Activated CD4-positive, alpha-beta memory T cell treated with anti-CD3 and anti-CD28 coated beads, Interleukin-2, amount 10 ng/mL, durations not matched to agents 7 days and 5 days (primary cell): Measurements from ENCODE around the gene DGKH. TPM values are rescaled to one million over a fixed set of nuclear protein-coding genes. Genes with fewer than 3 reads are reported as not detected.

Experiments used
- CTCF ChIA-PET: fragments of 350-600 bp; sonication (Branson Sonifier 250); formaldehyde crosslinking; loops from one replicate; lab custom pipeline; 2021; ENCODE audit warnings: antibody characterized with exemption, inconsistent platforms; lab: Charles Lee
- POLR2A ChIA-PET: fragments of 350-600 bp; sonication (Branson Sonifier 250); formaldehyde crosslinking; loops from one replicate; lab custom pipeline; 2021; ENCODE audit warnings: antibody characterized with exemption; lab: Charles Lee
- DNase-seq: peaks from one replicate; pipeline ENCODE4 v3.0.0-alpha.2; 2020
- H3K27ac Mint-ChIP-seq: one replicate; pipeline ENCODE4 v1.8.0; 2021; ENCODE audit warnings: mild to moderate bottlenecking, mixed read lengths
- H3K27me3 Mint-ChIP-seq: one replicate; pipeline ENCODE4 v1.8.0; 2021; ENCODE audit warnings: mixed read lengths
- H3K36me3 Mint-ChIP-seq: one replicate; pipeline ENCODE4 v1.8.0; 2021; ENCODE audit warnings: low read depth, mixed read lengths
- H3K4me1 Mint-ChIP-seq: one replicate; pipeline ENCODE4 v1.8.0; 2021; ENCODE audit warnings: mixed read lengths
- H3K4me3 Mint-ChIP-seq: one replicate; pipeline ENCODE4 v1.8.0; 2021; ENCODE audit warnings: mild to moderate bottlenecking, mixed read lengths
- H3K9me3 Mint-ChIP-seq: one replicate; pipeline ENCODE4 v1.8.0; 2021; ENCODE audit warnings: mixed read lengths
- total RNA-seq, 2 experiments: library from RNA; stranded (reverse); gene quantifications; one replicate each; pipeline ENCODE4 v1.2.3, GENCODE V29; 2021

DGKH gene
- total RNA-seq, 2 experiments from 2014 or later: 20.4 to 21.1 TPM

- H3K4me1 Mint-ChIP-seq: peaks cover 3% of the 10 kb centered on the region
- CTCF ChIA-PET: interaction anchor here (1.3 to 5.8 kb wide), 2 partner anchors 445 to 701 kb away, joined by 4 to 65 read pairs; no protein-coding TSS in a partner anchor
- POLR2A ChIA-PET: no interaction called here
- no peaks in the 10 kb centered on the region for H3K36me3 Mint-ChIP-seq
- H3K27ac Mint-ChIP-seq: no peak overlapping the region
- no peaks in the 10 kb centered on the region for H3K27me3 Mint-ChIP-seq
- no peak overlapping the region for H3K4me3 Mint-ChIP-seq
- no peaks in the 10 kb centered on the region for H3K9me3 Mint-ChIP-seq
- no peak for DNase-seq
Measured at GRCh38 chr13:42112864-42113263, 64.4 kb downstream of the DGKH start.

DNA sequence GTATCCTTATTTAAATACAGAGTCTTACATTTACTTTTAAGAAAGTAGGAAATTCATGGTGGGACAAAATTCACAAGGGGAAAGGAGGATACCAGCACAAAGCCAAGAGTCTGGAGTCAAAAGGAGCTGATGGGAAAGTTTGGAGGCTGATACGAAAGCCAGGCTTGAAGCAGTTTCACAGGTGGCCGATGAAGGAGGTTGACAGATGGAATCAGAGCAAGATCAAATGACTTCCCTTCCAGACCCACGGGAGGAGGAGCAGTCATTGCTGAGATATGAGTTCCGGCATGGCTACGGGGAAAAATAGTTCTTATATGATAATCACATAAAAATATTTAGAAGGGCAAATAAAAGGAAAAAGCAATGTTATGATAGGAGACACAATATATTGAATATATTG lies 65.0 kb downstream of the DGKH start:
- Mint-ChIP-seq H3K4me1 (peaks cover 3% of the 10 kb centered on the region), H3K27ac (no peak overlapping the region), H3K36me3 (peaks cover 3% of the 10 kb centered on the region), H3K9me3 (no peaks in the 10 kb centered on the region), H3K27me3 (no peaks in the 10 kb centered on the region), H3K4me3 (no peak overlapping the region)
- no peak for DNase-seq
- POLR2A ChIA-PET: interaction anchor here (0.8 kb wide), 1 partner anchor 466 kb away, joined by 3 read pairs; no protein-coding TSS in a partner anchor
- CTCF ChIA-PET: interaction anchor here (1.3 to 5.8 kb wide), 2 partner anchors 446 to 701 kb away, joined by 4 to 65 read pairs; no protein-coding TSS in a partner anchor

- CTCF ChIA-PET: interaction anchor here (1.0 to 1.3 kb wide), 2 partner anchors 446 to 702 kb away, joined by 3 to 4 read pairs; no protein-coding TSS in a partner anchor
Measured at GRCh38 chr13:42114278-42114677, 65.8 kb downstream of the DGKH start.

DNA sequence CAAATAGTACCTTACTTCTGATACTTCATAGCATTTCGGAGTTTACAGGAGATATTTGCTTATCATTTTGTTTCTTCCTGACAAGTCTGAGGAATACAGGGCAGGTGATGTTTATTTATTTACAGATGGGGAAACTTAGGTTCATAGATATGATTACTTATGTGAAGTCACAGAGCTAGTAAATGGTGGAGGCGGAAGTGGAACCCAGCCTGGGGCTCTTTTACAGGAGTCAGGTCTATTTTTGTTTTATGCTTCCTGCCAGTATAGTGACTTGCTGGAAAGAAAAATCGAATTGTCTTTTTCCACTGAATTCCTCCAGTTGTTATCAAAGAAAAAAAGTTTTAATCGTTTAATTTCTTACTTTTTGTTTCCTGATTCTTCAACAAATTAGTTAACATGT lies 66.5 kb downstream of the DGKH start:
- H3K36me3 Mint-ChIP-seq: peaks cover 6% of the 10 kb centered on the region
- H3K4me3 Mint-ChIP-seq: no peak overlapping the region
- ChIA-PET CTCF (interaction anchor here (1.0 kb wide), 1 partner anchor 447 kb away, joined by 3 read pairs; no protein-coding TSS in a partner anchor), POLR2A (no interaction called here)
- no peaks in the 10 kb centered on the region for H3K9me3 Mint-ChIP-seq
- H3K27ac Mint-ChIP-seq: no peak overlapping the region
- no peak for DNase-seq
- no peaks in the 10 kb centered on the region for H3K27me3 Mint-ChIP-seq
- peaks cover 5% of the 10 kb centered on the region for H3K4me1 Mint-ChIP-seq

More at GRCh38 chr13:42114278-42114677, 65.8 kb downstream of the DGKH start:
- H3K4me3 Mint-ChIP-seq: no peak overlapping the region
- H3K4me1 Mint-ChIP-seq: peaks cover 3% of the 10 kb centered on the region
- peaks cover 6% of the 10 kb centered on the region for H3K36me3 Mint-ChIP-seq
- POLR2A ChIA-PET: interaction anchor here (0.8 kb wide), 1 partner anchor 467 kb away, joined by 3 read pairs; no protein-coding TSS in a partner anchor
- H3K9me3 Mint-ChIP-seq: no peaks in the 10 kb centered on the region
- H3K27me3 Mint-ChIP-seq: no peaks in the 10 kb centered on the region
- DNase-seq: no peak
- no peak overlapping the region for H3K27ac Mint-ChIP-seq

GRCh38 chr13:42116225-42116624 lies 67.8 kb downstream of the DGKH start:
- Mint-ChIP-seq H3K9me3 (no peaks in the 10 kb centered on the region), H3K27me3 (no peaks in the 10 kb centered on the region), H3K36me3 (peaks cover 6% of the 10 kb centered on the region), H3K4me3 (no peak overlapping the region), H3K4me1 (peaks cover 2% of the 10 kb centered on the region), H3K27ac (no peak overlapping the region)
- DNase-seq: no peak
- POLR2A ChIA-PET: no interaction called here
- CTCF ChIA-PET: no interaction called here

- CTCF ChIA-PET: no interaction called here
- no peaks in the 10 kb centered on the region for H3K9me3 Mint-ChIP-seq
- no peak overlapping the region for H3K27ac Mint-ChIP-seq
- H3K36me3 Mint-ChIP-seq: peaks cover 6% of the 10 kb centered on the region
- no peaks in the 10 kb centered on the region for H3K27me3 Mint-ChIP-seq
- DNase-seq: no peak
- POLR2A ChIA-PET: no interaction called here
- peaks cover 2% of the 10 kb centered on the region for H3K4me1 Mint-ChIP-seq
- no peak overlapping the region for H3K4me3 Mint-ChIP-seq
Measured at GRCh38 chr13:42119041-42119440, 70.6 kb downstream of the DGKH start.

GRCh38 chr13:42119875-42120274 lies 71.4 kb downstream of the DGKH start:
- Mint-ChIP-seq H3K4me1 (peaks cover 2% of the 10 kb centered on the region), H3K36me3 (peaks cover 6% of the 10 kb centered on the region), H3K9me3 (no peaks in the 10 kb centered on the region), H3K27ac (no peak overlapping the region), H3K27me3 (no peaks in the 10 kb centered on the region), H3K4me3 (no peak overlapping the region)
- ChIA-PET POLR2A (no interaction called here), CTCF (interaction anchor here (1.3 kb wide), 1 partner anchor 8 kb away, joined by 3 read pairs; no protein-coding TSS in a partner anchor)
- DNase-seq: no peak

GRCh38 chr13:42123600-42123999 lies 75.2 kb downstream of the DGKH start:
- Mint-ChIP-seq H3K27me3 (no peaks in the 10 kb centered on the region), H3K4me3 (no peak overlapping the region), H3K36me3 (peaks cover 13% of the 10 kb centered on the region), H3K9me3 (no peaks in the 10 kb centered on the region), H3K27ac (no peak overlapping the region), H3K4me1 (peaks cover 2% of the 10 kb centered on the region)
- ChIA-PET CTCF (no interaction called here), POLR2A (no interaction called here)
- DNase-seq: no peak

GRCh38 chr13:42125046-42125445 lies 76.6 kb downstream of the DGKH start:
- CTCF ChIA-PET: no interaction called here
- H3K27ac Mint-ChIP-seq: no peak overlapping the region

DNA sequence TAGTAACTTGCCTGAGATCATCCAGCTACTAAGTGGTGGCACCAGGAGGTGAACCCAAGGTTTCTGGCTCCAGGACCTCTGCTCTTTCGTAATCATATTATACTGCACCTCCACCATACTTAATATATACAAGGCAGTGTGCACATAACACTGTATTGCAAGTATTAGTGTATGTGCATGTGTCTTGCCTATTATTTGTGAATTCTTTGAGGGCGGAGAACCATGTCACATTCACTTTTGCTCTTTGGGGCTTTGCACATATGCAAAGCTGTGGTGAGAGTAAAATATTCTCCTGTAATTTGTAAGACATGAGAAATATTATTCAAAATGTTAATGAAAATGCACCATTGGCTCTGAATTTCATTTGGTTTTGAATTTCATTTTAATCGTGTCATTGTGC lies 78.6 kb downstream of the DGKH start:
- ChIA-PET POLR2A (no interaction called here), CTCF (no interaction called here)
- Mint-ChIP-seq H3K9me3 (no peaks in the 10 kb centered on the region), H3K4me1 (no peaks in the 10 kb centered on the region), H3K27ac (no peak overlapping the region), H3K4me3 (no peak overlapping the region), H3K36me3 (peaks cover 11% of the 10 kb centered on the region), H3K27me3 (no peaks in the 10 kb centered on the region)
- DNase-seq: no peak

More at GRCh38 chr13:42125046-42125445, 76.6 kb downstream of the DGKH start:
- POLR2A ChIA-PET: no interaction called here
- Mint-ChIP-seq H3K4me3 (no peak overlapping the region), H3K4me1 (no peaks in the 10 kb centered on the region), H3K36me3 (peaks cover 11% of the 10 kb centered on the region), H3K9me3 (no peaks in the 10 kb centered on the region), H3K27me3 (no peaks in the 10 kb centered on the region)
- DNase-seq: no peak

DNA sequence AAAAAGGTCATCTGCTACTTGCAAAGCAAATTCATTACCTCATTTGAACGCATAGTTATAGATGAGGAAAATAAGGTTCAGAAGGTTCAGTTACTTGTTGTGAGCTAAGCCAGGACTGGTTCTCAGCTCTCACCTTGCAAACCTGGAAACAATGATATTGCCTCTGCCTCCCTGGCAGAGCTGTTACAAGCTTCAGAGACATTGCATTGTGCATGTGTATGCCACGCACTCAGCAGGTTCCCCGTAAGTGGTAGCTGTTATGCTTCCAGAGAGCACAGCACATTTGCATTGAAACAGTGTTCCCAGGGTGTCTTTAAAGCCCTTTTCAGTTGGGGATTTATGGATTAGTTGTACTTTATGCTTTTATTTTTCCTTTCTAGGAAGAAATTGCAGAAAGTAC lies 80.6 kb downstream of the DGKH start:
- H3K9me3 Mint-ChIP-seq: no peaks in the 10 kb centered on the region
- ChIA-PET POLR2A (no interaction called here), CTCF (no interaction called here)
- H3K4me3 Mint-ChIP-seq: no peak overlapping the region
- H3K36me3 Mint-ChIP-seq: peaks cover 18% of the 10 kb centered on the region
- H3K4me1 Mint-ChIP-seq: no peaks in the 10 kb centered on the region
- no peak for DNase-seq
- no peaks in the 10 kb centered on the region for H3K27me3 Mint-ChIP-seq
- H3K27ac Mint-ChIP-seq: no peak overlapping the region

- CTCF ChIA-PET: no interaction called here
- Mint-ChIP-seq H3K4me3 (no peak overlapping the region), H3K4me1 (peaks cover 3% of the 10 kb centered on the region), H3K27me3 (no peaks in the 10 kb centered on the region), H3K9me3 (peaks cover 3% of the 10 kb centered on the region), H3K36me3 (peaks cover 26% of the 10 kb centered on the region), H3K27ac (no peak overlapping the region)
- no peak for DNase-seq
- POLR2A ChIA-PET: no interaction called here
Measured at GRCh38 chr13:42136518-42136917, 88.1 kb downstream of the DGKH start.

DNA sequence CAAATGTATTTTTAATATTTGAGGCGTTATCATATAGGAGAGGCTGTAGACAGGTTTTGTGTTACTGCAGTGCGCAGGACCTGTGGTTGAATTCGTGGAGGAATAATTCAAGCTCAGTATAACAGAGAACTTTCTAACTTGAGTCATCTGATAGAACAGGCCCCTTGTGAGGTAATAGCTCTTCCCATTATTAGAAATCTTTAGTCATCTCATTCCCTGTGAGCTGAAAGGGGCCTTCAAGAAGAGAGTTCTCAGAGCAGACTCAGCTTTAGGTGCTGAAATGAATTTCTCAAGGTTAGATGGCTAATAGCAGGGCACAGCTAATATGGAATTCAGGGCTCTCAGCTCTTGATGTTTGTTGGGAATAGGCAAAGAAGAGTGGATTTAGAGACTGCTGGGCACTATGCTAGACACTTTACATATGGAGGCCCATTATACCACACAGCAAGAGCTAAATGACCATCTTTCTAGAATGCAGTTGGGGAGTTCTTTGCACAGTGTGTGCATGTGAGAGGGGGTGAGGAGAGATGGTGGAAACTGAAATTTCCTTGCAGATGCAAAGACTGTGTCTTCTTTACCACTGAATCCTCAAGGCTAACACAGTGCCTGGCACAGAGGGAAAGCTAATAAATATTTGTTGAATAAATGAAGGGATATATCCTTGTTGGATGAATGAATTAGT lies 89.5 kb downstream of the DGKH start:
- Mint-ChIP-seq H3K36me3 (peaks cover 27% of the 10 kb centered on the region), H3K27ac (no peak overlapping the region), H3K9me3 (peaks cover 3% of the 10 kb centered on the region), H3K4me1 (peaks cover 4% of the 10 kb centered on the region), H3K27me3 (no peaks in the 10 kb centered on the region), H3K4me3 (no peak overlapping the region)
- no peak for DNase-seq
- CTCF ChIA-PET: interaction anchor here (0.5 to 1.5 kb wide), 2 partner anchors 75 to 469 kb away, joined by 3 to 4 read pairs; no protein-coding TSS in a partner anchor
- POLR2A ChIA-PET: no interaction called here
